SU-DHL-6 (cell line): ENCODE results near the gene CREG2.

Experiments used
- CTCF ChIP-seq: fragments of 200-600 bp; sonication (generic); IDR thresholded peaks from one replicate; pipeline ENCODE4 v1.5.1; 2017; ENCODE audit warnings: antibody characterized with exemption, mild to moderate bottlenecking, low read length, moderate library complexity; ENCODE audit not compliant: insufficient read depth, poor library complexity, severe bottlenecking
- EZH2phosphoT487 ChIP-seq: fragments of 200-600 bp; sonication (generic), shearing (Covaris generic); conservative IDR thresholded peaks from 2 replicates; pipeline ENCODE4 v1.6.1; 2018; ENCODE audit warnings: mild to moderate bottlenecking, antibody characterized with exemption, low read length, moderate library complexity, mixed read lengths

- TF ChIP-seq CTCF (no peak), EZH2phosphoT487 (no peak)
Observed at GRCh38 chr2:101339266-101339880, 47.9 kb downstream of the CREG2 start.
